K562 (cell line): ENCODE measurements around the gene JPH3. TPM values are rescaled to one million over a fixed set of nuclear protein-coding genes. Genes with fewer than 3 reads are reported as not detected.

Experiments
- ATAC-seq: fragments of 200-7000 bp; cut with Tn5 transposase; 3 replicates; pipeline ENCODE4 v1.9.1; 2020; ENCODE audit warnings: moderate library complexity
- BruUV-seq: library from RNA; stranded (reverse); fragments of 400-500 nt; replicated peaks from 2 replicates; lab custom pipeline; 2021; lab: Mats Ljungman, UMichigan
- CTCF ChIA-PET: fragments of 300-600 bp; formaldehyde crosslinking; extraction: SDS; loops from one replicate; lab custom pipeline; 2021; ENCODE audit warnings: low intra/inter-chr PET ratio; lab: Yijun Ruan, JAX
- POLR2A ChIA-PET: fragments of 300-600, 350-650 bp; sonication (Branson Sonifier 250); formaldehyde crosslinking; extraction: SDS; loops from one replicate; lab custom pipeline; 2021; ENCODE audit warnings: antibody characterized with exemption, inconsistent platforms; lab: Yijun Ruan, JAX
- DNase-seq, 4 experiments: peaks; one replicate each; pipeline versions ENCODE4 v3.0.0 to v3.0.0-alpha.2; 2011 to 2018; ENCODE audit warnings: low spot score in 3 of 4, mixed read lengths in 3 of 4; ENCODE audit errors: extremely low read depth in 1 of 4
- FAIRE-seq: peaks from 2 replicates; lab custom pipeline; 2011; peaks lifted over from hg19 to GRCh38; lab: Jason Lieb, UNC
- H2AFZ ChIP-seq: 2 replicates; pipeline ENCODE4 v1.6.0; 2011; ENCODE audit warnings: low read depth, low read length, control low read depth, inconsistent platforms
- H3K27ac ChIP-seq: fragments of 200-600 bp; 3 replicates; pipeline ENCODE4 v1.8.0; 2011; ENCODE audit warnings: low read depth, mild to moderate bottlenecking, control low read depth, inconsistent platforms, low read length, moderate library complexity, mixed read lengths; ENCODE audit errors: extremely low read depth
- H3K27me3 ChIP-seq, 2 experiments: fragments of 300-600 bp in 1 of 2; 2 replicates in 1 of 2; 3 replicates in 1 of 2; pipeline versions ENCODE4 v1.6.0 to v1.8.0; 2011; ENCODE audit warnings: inconsistent platforms in 2 of 2, low read length in 2 of 2, mild to moderate bottlenecking in 1 of 2, mixed read lengths in 1 of 2, moderate library complexity in 1 of 2; ENCODE audit not compliant: control insufficient read depth in 2 of 2, insufficient read depth in 2 of 2
- H3K36me3 ChIP-seq: fragments of 300-600 bp; 3 replicates; pipeline ENCODE4 v1.8.0; 2011; ENCODE audit warnings: mild to moderate bottlenecking, low read length, inconsistent platforms; ENCODE audit not compliant: control insufficient read depth, insufficient read depth
- H3K4me1 ChIP-seq, 2 experiments: fragments of 200-600 bp in 1 of 2; replicated peaks in 1 of 2; 2 replicates in 1 of 2; 3 replicates in 1 of 2; pipeline versions ENCODE4 v1.5.1 to v1.8.0; 2011; ENCODE audit warnings: inconsistent platforms in 2 of 2, low read length in 2 of 2, mild to moderate bottlenecking in 1 of 2, mixed read lengths in 1 of 2, moderate library complexity in 1 of 2; ENCODE audit not compliant: control insufficient read depth in 2 of 2, insufficient read depth in 2 of 2
- H3K4me2 ChIP-seq: 2 replicates; pipeline ENCODE4 v1.6.1; 2011; ENCODE audit warnings: low read length, control low read depth, inconsistent platforms, mixed read lengths; ENCODE audit not compliant: insufficient read depth
- H3K4me3 ChIP-seq: fragments of 200-600 bp; sonication (generic), shearing (Covaris generic); 2 replicates; pipeline ENCODE4 v1.5.1; 2016; ENCODE audit warnings: control low read depth, inconsistent platforms
- H3K79me2 ChIP-seq: fragments of 200-600 bp; 3 replicates; pipeline ENCODE4 v1.8.0; 2011; ENCODE audit warnings: low read length, inconsistent platforms; ENCODE audit not compliant: control insufficient read depth, insufficient read depth
- H3K9ac ChIP-seq, 2 experiments: 2 replicates each; pipeline versions ENCODE4 v1.6.0 to v1.6.1; 2011; ENCODE audit warnings: low read depth in 2 of 2, low read length in 2 of 2, control low read depth in 1 of 2, inconsistent platforms in 1 of 2, mild to moderate bottlenecking in 1 of 2, mixed read lengths in 1 of 2; ENCODE audit not compliant: insufficient read depth in 1 of 2
- H3K9me1 ChIP-seq: one replicate; pipeline ENCODE4 v1.6.0; 2011; ENCODE audit warnings: inconsistent platforms, mild to moderate bottlenecking, low read length, moderate library complexity; ENCODE audit not compliant: control insufficient read depth, insufficient read depth
- H3K9me3 ChIP-seq: replicated peaks from 2 replicates; pipeline ENCODE4 v1.5.1; 2011; ENCODE audit warnings: low read depth, low read length, inconsistent platforms; ENCODE audit not compliant: control insufficient read depth, insufficient read depth
- H4K20me1 ChIP-seq: replicated peaks from 2 replicates; pipeline ENCODE4 v1.6.1; 2011; ENCODE audit warnings: low read length, inconsistent platforms, mixed read lengths; ENCODE audit not compliant: control insufficient read depth, insufficient read depth
- ATF1 ChIP-seq, 2 experiments: fragments of 450-650 bp in 1 of 2; IDR thresholded peaks; 2 replicates each; pipeline ENCODE4 v1.6.1; 2016; ENCODE audit warnings: missing compliant biosample characterization in 1 of 2, missing genetic modification characterization in 1 of 2
- BRCA1 ChIP-seq, 2 experiments: fragments of 450-650 bp in 1 of 2; sonication (generic) in 1 of 2; formaldehyde crosslinking in 1 of 2; IDR thresholded peaks; 2 replicates each; pipeline versions ENCODE4 v1.5.0 to v1.6.1; 2017 to 2020; ENCODE audit warnings: mild to moderate bottlenecking in 1 of 2, missing genetic modification reagents in 1 of 2
- HIVEP1 ChIP-seq: fragments of 250-450 bp; sonication (Bioruptor Pico); IDR thresholded peaks from 2 replicates; pipeline ENCODE4 v1.4.0; 2020; ENCODE audit warnings: mild to moderate bottlenecking
- NFRKB ChIP-seq: fragments of 450-650 bp; IDR thresholded peaks from 2 replicates; pipeline ENCODE4 v1.6.1; 2016; ENCODE audit warnings: low read depth
- POLR2AphosphoS5 ChIP-seq: IDR thresholded peaks from 2 replicates; pipeline ENCODE4 v1.6.1; 2011; ENCODE audit warnings: mild to moderate bottlenecking, low read depth, low read length, moderate library complexity; ENCODE audit not compliant: control insufficient read depth, insufficient read depth
- PURB ChIP-seq: sonication (generic); formaldehyde crosslinking; IDR thresholded peaks from 2 replicates; pipeline ENCODE4 v1.9.0; 2021; ENCODE audit warnings: low read depth, mild to moderate bottlenecking, missing genetic modification reagents
- TRIM24 ChIP-seq, 2 experiments: fragments of 450-650 bp; IDR thresholded peaks; 2 replicates each; pipeline ENCODE4 v1.6.1; 2016
- ZNF274 ChIP-seq: IDR thresholded peaks from 2 replicates; pipeline ENCODE4 v1.6.1; 2011; ENCODE audit warnings: low read depth, mild to moderate bottlenecking, low read length, moderate library complexity, borderline replicate concordance
- ZNF41 ChIP-seq: fragments of 250-450 bp; sonication (Bioruptor Pico); conservative IDR thresholded peaks from 2 replicates; pipeline ENCODE4 v1.4.0; 2020; ENCODE audit warnings: mild to moderate bottlenecking
- WGBS: fragments of 100-300 bp; shearing (Covaris generic); methylation state at CpG from one replicate; pipeline ENCODE4 v1.1.6; 2016; ENCODE audit warnings: low coverage, mixed read lengths; ENCODE audit not compliant: insufficient coverage; ENCODE audit errors: missing lambda C conversion rate; 5-methylcytosine and 5-hydroxymethylcytosine counted together
- in situ Hi-C: fragments of 300-500 bp; cut with MboI; formaldehyde crosslinking; loops from 4 replicates; pipeline ENCODE4 v1.15.0; 2018; ENCODE audit warnings: inconsistent platforms, mixed read lengths
- intact Hi-C: fragments of 100-400 bp; cut with micrococcal nuclease; formaldehyde crosslinking; loops from 2 replicates; pipeline ENCODE4 v1.14.2; 2022
- polyA plus RNA-seq, 8 experiments: library from polyadenylated mRNA; depleted of rRNA in 4 of 8; stranded (reverse) in 5 of 8; unstranded in 3 of 8; fragments of >200 nt; fragmentation: Nextera tagmentation in 2 of 8; fragmentation: Illumina TruSeq in 1 of 8; extraction: Ambion mirVana in 2 of 8; extraction: Trizol in 1 of 8; gene quantifications; 2 replicates each; pipeline versions ENCODE4 v1.2.1 to v1.2.3, GENCODE V29; 2011 to 2014; ENCODE audit warnings: inconsistent platforms in 1 of 8, missing spikeins in 1 of 8
- total RNA-seq, 7 experiments: library from RNA; depleted of rRNA in 6 of 7; stranded (reverse); fragments of >200 nt in 6 of 7; fragmentation: Illumina TruSeq in 2 of 7; extraction: Trizol in 2 of 7; gene quantifications; 2 replicates each; pipeline versions ENCODE4 v1.2.1 to v1.2.3, GENCODE V29; 2011 to 2021; ENCODE audit warnings: low replicate concordance in 1 of 7
- TF ChIP-seq, protein P1 (sequence below): fragments of 450-650 bp; formaldehyde crosslinking; conservative IDR thresholded peaks from 2 replicates; pipeline ENCODE4 v1.4.0; 2022; ENCODE audit warnings: mild to moderate bottlenecking, missing genetic modification characterization
- TF ChIP-seq, protein P2 (sequence below): fragments of 450-650 bp; formaldehyde crosslinking; IDR thresholded peaks from 2 replicates; pipeline ENCODE4 v1.4.0; 2022; ENCODE audit warnings: missing genetic modification characterization
- TF ChIP-seq, protein P3 (sequence below), 2 experiments: fragments of 450-650 bp in 1 of 2; IDR thresholded peaks; 2 replicates each; pipeline ENCODE4 v1.6.1; 2011 to 2017; ENCODE audit warnings: low read depth in 2 of 2, antibody characterized with exemption in 1 of 2, borderline replicate concordance in 1 of 2, low read length in 1 of 2, mild to moderate bottlenecking in 1 of 2, mixed read lengths in 1 of 2; ENCODE audit not compliant: control insufficient read depth in 1 of 2

The JPH3 gene
- total and polyA plus RNA-seq, 9 of the 15 experiments (the other 6 are each of a cell fraction or from before 2014, with no cell fraction given): 0.01 TPM; not detected in 8

DNA sequence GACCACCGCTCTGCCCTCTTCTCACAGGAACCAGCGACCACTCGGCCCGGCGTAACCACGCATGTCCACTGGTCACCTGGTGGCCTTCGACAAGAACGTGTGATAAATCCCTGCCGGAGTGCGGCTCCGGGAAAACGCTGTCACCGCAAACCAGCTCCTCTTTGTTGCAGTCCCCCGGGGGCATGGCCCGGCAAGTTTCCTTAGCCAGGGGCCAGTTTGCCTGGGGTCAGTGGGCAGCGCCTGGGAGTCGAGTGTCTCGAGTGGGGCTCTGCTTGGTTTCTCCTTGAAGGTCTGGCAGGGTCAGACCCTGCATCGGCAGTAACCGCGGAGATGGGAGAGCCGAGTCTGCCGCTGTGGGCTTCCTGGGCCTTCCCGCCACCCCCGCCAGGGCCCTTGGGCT lies 52.5 kb downstream of the JPH3 start:
- in situ Hi-C loops: no loop called here

More for the DNA sequence above, 52.5 kb downstream of the JPH3 start:
- Histone ChIP-seq H2AFZ (no peak overlapping the region), H3K27me3 (peaks cover 53 to 72% of the 10 kb centered on the region in 2 experiments), H3K27ac (no peak overlapping the region), H3K4me3 (no peak overlapping the region), H3K4me2 (no peak overlapping the region)
- CTCF ChIA-PET: no interaction called here
- BruUV-seq: no TSS peak
- no peak for FAIRE-seq
- TF ChIP-seq NFRKB (no peak), TRIM24 (IDR thresholded peaks at IDR 0.05) (no peak), ZNF274 (no peak), HIVEP1 (no peak), ZNF41 (CRISPR knock-in tag) (no peak), ATF1 (CRISPR knock-in tag; IDR thresholded peaks at IDR 0.05) (no peak), ATF1 (tag; IDR thresholded peaks at IDR 0.05) (no peak), PURB (CRISPR knock-in tag) (no peak), BRCA1 (IDR thresholded peaks at IDR 0.05) (no peak), BRCA1 (CRISPR knock-in tag; IDR thresholded peaks at IDR 0.05) (no peak), POLR2AphosphoS5 (no peak)
- TF ChIP-seq, protein P1, sequence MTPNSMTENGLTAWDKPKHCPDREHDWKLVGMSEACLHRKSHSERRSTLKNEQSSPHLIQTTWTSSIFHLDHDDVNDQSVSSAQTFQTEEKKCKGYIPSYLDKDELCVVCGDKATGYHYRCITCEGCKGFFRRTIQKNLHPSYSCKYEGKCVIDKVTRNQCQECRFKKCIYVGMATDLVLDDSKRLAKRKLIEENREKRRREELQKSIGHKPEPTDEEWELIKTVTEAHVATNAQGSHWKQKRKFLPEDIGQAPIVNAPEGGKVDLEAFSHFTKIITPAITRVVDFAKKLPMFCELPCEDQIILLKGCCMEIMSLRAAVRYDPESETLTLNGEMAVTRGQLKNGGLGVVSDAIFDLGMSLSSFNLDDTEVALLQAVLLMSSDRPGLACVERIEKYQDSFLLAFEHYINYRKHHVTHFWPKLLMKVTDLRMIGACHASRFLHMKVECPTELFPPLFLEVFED (CRISPR knock-in tag): no peak
- TF ChIP-seq, protein P2, sequence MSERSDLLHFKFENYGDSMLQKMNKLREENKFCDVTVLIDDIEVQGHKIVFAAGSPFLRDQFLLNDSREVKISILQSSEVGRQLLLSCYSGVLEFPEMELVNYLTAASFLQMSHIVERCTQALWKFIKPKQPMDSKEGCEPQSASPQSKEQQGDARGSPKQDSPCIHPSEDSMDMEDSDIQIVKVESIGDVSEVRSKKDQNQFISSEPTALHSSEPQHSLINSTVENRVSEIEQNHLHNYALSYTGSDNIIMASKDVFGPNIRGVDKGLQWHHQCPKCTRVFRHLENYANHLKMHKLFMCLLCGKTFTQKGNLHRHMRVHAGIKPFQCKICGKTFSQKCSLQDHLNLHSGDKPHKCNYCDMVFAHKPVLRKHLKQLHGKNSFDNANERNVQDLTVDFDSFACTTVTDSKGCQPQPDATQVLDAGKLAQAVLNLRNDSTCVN (CRISPR knock-in tag): no peak
- TF ChIP-seq, protein P3, sequence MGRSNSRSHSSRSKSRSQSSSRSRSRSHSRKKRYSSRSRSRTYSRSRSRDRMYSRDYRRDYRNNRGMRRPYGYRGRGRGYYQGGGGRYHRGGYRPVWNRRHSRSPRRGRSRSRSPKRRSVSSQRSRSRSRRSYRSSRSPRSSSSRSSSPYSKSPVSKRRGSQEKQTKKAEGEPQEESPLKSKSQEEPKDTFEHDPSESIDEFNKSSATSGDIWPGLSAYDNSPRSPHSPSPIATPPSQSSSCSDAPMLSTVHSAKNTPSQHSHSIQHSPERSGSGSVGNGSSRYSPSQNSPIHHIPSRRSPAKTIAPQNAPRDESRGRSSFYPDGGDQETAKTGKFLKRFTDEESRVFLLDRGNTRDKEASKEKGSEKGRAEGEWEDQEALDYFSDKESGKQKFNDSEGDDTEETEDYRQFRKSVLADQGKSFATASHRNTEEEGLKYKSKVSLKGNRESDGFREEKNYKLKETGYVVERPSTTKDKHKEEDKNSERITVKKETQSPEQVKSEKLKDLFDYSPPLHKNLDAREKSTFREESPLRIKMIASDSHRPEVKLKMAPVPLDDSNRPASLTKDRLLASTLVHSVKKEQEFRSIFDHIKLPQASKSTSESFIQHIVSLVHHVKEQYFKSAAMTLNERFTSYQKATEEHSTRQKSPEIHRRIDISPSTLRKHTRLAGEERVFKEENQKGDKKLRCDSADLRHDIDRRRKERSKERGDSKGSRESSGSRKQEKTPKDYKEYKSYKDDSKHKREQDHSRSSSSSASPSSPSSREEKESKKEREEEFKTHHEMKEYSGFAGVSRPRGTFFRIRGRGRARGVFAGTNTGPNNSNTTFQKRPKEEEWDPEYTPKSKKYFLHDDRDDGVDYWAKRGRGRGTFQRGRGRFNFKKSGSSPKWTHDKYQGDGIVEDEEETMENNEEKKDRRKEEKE (IDR thresholded peaks at IDR 0.05; ENCODE audit: borderline replicate concordance in 1 of 2, control insufficient read depth in 1 of 2, low read depth in 2 of 2, low read length in 1 of 2): no peak
- TF ChIP-seq, all 486 proteins: peak for 0
- POLR2A ChIA-PET: interaction anchor here (0.9 kb wide), 1 partner anchor 12 kb away, joined by 3 read pairs; no protein-coding TSS in a partner anchor
- H3K9me3 ChIP-seq: no peaks in the 10 kb centered on the region
- 7% methylated on average over 22 of the region's 25 CpGs for WGBS
- no peaks in the 10 kb centered on the region for H3K79me2 ChIP-seq
- intact Hi-C loops: no loop called here
- peaks cover 13% of the 10 kb centered on the region for H4K20me1 ChIP-seq
- H3K4me1 ChIP-seq: peaks cover 0 to 20% of the 10 kb centered on the region in 2 experiments; a peak in 1 of 5 replicates
- ATAC-seq (no peak), DNase-seq (no peak)
- H3K36me3 ChIP-seq: no peaks in the 10 kb centered on the region
- H3K9me1 ChIP-seq: no peaks in the 10 kb centered on the region
- H3K9ac ChIP-seq: no peak overlapping the region; a peak in 1 of 4 replicates
